Transverse colon (tissue), 3 donors: ENCODE measurements around the gene POLR2A.

ENCODE experiments used
- POLR2A ChIP-seq: fragments of 450-650 bp; IDR thresholded peaks from one replicate; pipeline ENCODE4 v1.6.1; 2016; ENCODE audit warnings: antibody characterized with exemption, mild to moderate bottlenecking, moderate library complexity
- TF ChIP-seq, protein P1 (sequence below), 5 experiments: fragments of 200-600 bp in 3 of 5; fragments of 450-650 bp in 2 of 5; sonication (generic) in 3 of 5; IDR thresholded peaks; 1 replicate in 2 of 5; 2 replicates in 3 of 5; pipeline ENCODE4 v1.5.1; 2016 to 2017; ENCODE audit warnings: antibody characterized with exemption in 5 of 5, inconsistent platforms in 3 of 5, mild to moderate bottlenecking in 2 of 5, moderate library complexity in 1 of 5

DNA sequence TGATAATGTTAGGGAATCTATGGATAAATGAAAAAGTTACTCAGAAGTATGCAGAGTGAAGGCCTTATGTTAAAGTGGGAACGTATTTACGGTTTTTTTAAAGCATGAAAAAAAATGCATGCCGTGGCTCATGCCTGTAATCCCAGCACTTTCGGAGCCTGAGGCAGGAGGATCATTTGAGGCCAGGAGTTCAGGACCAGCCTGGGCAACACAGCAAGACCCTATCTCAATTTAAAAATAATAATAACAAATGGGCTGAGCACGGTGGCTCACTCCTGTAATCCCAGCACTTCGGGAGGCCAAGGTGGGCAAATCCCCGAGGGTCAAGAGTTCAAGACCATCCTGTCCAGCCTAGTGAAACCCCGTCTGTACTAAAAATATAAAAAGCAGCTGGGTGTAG lies 6.0 kb downstream of the POLR2A start:
- TF ChIP-seq, protein P1, sequence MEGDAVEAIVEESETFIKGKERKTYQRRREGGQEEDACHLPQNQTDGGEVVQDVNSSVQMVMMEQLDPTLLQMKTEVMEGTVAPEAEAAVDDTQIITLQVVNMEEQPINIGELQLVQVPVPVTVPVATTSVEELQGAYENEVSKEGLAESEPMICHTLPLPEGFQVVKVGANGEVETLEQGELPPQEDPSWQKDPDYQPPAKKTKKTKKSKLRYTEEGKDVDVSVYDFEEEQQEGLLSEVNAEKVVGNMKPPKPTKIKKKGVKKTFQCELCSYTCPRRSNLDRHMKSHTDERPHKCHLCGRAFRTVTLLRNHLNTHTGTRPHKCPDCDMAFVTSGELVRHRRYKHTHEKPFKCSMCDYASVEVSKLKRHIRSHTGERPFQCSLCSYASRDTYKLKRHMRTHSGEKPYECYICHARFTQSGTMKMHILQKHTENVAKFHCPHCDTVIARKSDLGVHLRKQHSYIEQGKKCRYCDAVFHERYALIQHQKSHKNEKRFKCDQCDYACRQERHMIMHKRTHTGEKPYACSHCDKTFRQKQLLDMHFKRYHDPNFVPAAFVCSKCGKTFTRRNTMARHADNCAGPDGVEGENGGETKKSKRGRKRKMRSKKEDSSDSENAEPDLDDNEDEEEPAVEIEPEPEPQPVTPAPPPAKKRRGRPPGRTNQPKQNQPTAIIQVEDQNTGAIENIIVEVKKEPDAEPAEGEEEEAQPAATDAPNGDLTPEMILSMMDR (IDR thresholded peaks at IDR 0.05): no peak
- no peak for TF ChIP-seq POLR2A
